GM12878 (cell line): ENCODE results near the gene POU4F2.
"Not testable (repeated sequence)": the region's sequence is repeated elsewhere in the genome, so short reads cannot be mapped to it uniquely, and the experiment has no call there.

Source experiments
- CUX1 ChIP-seq: IDR thresholded peaks from 2 replicates; pipeline ENCODE4 v1.6.1; 2012; ENCODE audit warnings: improper control_type of control experiment, low read depth, low read length; ENCODE audit not compliant: insufficient replicate concordance
- EGR1 ChIP-seq, 2 experiments: IDR thresholded peaks; 1 replicate in 1 of 2; 2 replicates in 1 of 2; pipeline ENCODE4 v1.6.1; 2011 to 2012; ENCODE audit warnings: low read depth in 2 of 2, low read length in 2 of 2, borderline replicate concordance in 1 of 2, mild to moderate bottlenecking in 1 of 2, moderate library complexity in 1 of 2
- TAF1 ChIP-seq: IDR thresholded peaks from 2 replicates; pipeline ENCODE4 v1.6.1; 2011; ENCODE audit warnings: mild to moderate bottlenecking, low read depth, low read length, borderline replicate concordance
- TCF12 ChIP-seq: IDR thresholded peaks from 2 replicates; pipeline ENCODE4 v1.6.1; 2011; ENCODE audit warnings: low read depth, mild to moderate bottlenecking, low read length

DNA sequence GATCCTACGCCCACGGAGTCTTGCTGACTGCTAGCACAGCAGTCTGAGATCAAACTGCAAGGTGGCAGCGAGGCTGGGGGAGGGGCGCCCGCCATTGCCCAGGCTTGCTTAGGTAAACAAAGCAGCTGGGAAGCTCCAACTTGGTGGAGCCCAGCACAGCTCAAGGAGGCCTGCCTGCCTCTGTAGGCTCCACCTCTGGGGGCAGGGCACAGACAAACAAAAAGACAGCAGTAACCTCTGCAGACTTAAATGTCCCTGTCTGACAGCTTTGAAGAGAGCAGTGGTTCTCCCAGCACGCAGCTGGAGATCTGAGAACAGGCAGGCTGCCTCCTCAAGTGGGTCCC, 25.2 kb downstream of the POU4F2 start:
- TF ChIP-seq EGR1 (IDR thresholded peaks at IDR 0.05; ENCODE audit: borderline replicate concordance in 1 of 2, low read depth in 2 of 2, low read length in 2 of 2); TAF1; CUX1; TCF12: not testable (repeated sequence)
